Measurements from ENCODE around the gene SLC29A4. TPM values are rescaled to one million over a fixed set of nuclear protein-coding genes. Genes with fewer than 3 reads are reported as not detected.
"Not testable (repeated sequence)": the region's sequence is repeated elsewhere in the genome, so short reads cannot be mapped to it uniquely, and the experiment has no call there.

Gene SLC29A4
- polyA plus RNA-seq, 6 donors from 2014 or later = 0.12 to 0.19 (median 0.16) TPM; not detected in 3

- Mint-ChIP-seq H3K4me1 (no peaks in the 10 kb centered on the region), H3K36me3 (no peaks in the 10 kb centered on the region), H3K9me3 (no peaks in the 10 kb centered on the region), H3K27ac (no peak overlapping the region), H3K4me3 (no peak overlapping the region), H3K27me3 (peaks cover 8 to 10% (median 9%) of the 10 kb centered on the region in 3 donors)
- ATAC-seq (ENCODE audit: low read depth in 2 of 2) (no peak), DNase-seq (no peak)
These were observed 17.2 kb upstream of the SLC29A4 start for GRCh38 chr7:5265320-5266190.

- H3K4me1 Mint-ChIP-seq = no peaks in the 10 kb centered on the region
- no peaks in the 10 kb centered on the region for H3K36me3 Mint-ChIP-seq
- H3K27ac Mint-ChIP-seq = no peak overlapping the region
- peaks cover 9 to 14% (median 10%) of the 10 kb centered on the region in 3 donors for H3K27me3 Mint-ChIP-seq
- H3K9me3 Mint-ChIP-seq = no peaks in the 10 kb centered on the region
- DNase-seq (no peak), ATAC-seq (ENCODE audit: low read depth in 2 of 2) (no peak)
- H3K4me3 Mint-ChIP-seq = no peak overlapping the region
These were observed 16.3 kb upstream of the SLC29A4 start for GRCh38 chr7:5266191-5267028.

- H3K4me3 Mint-ChIP-seq; DNase-seq; H3K36me3 Mint-ChIP-seq; H3K9me3 Mint-ChIP-seq; H3K4me1 Mint-ChIP-seq; ATAC-seq (ENCODE audit: low read depth in 2 of 2): not testable (repeated sequence)
- peak overlapping the region in 1 of 6 donors; percentile 32 for H3K27ac Mint-ChIP-seq
- peaks cover 9 to 14% (median 10%) of the 10 kb centered on the region in 3 donors for H3K27me3 Mint-ChIP-seq
These were observed 14.9 kb upstream of the SLC29A4 start for GRCh38 chr7:5267829-5268228.

GRCh38 chr7:5269992-5270657 lies 12.6 kb upstream of the SLC29A4 start:
- not testable (repeated sequence) for H3K27ac Mint-ChIP-seq

GRCh38 chr7:5270788-5271187 lies 12.0 kb upstream of the SLC29A4 start:
- no peak overlapping the region for H3K4me3 Mint-ChIP-seq
- no peak for ATAC-seq (ENCODE audit: low read depth in 2 of 2)
- no peaks in the 10 kb centered on the region for H3K36me3 Mint-ChIP-seq

More at GRCh38 chr7:5269992-5270657, 12.6 kb upstream of the SLC29A4 start:
- not testable (repeated sequence) for H3K4me1 Mint-ChIP-seq; H3K4me3 Mint-ChIP-seq; ATAC-seq (ENCODE audit: low read depth in 2 of 2); H3K36me3 Mint-ChIP-seq; DNase-seq; H3K9me3 Mint-ChIP-seq
- H3K27me3 Mint-ChIP-seq = peaks cover 10 to 23% (median 15%) of the 10 kb centered on the region in 3 donors

GRCh38 chr7:5273831-5274405 lies 8.8 kb upstream of the SLC29A4 start:
- not testable (repeated sequence) for H3K9me3 Mint-ChIP-seq; H3K4me1 Mint-ChIP-seq; ATAC-seq (ENCODE audit: low read depth in 2 of 2); DNase-seq; H3K27ac Mint-ChIP-seq; H3K36me3 Mint-ChIP-seq
- H3K4me3 Mint-ChIP-seq = peak overlapping the region in 1 of 8 donors; percentile 19
- H3K27me3 Mint-ChIP-seq = peaks cover 3 to 37% (median 8%) of the 10 kb centered on the region in 3 donors

More at GRCh38 chr7:5270788-5271187, 12.0 kb upstream of the SLC29A4 start:
- Mint-ChIP-seq H3K9me3 (no peaks in the 10 kb centered on the region), H3K27me3 (peaks cover 7 to 30% (median 12%) of the 10 kb centered on the region in 3 donors), H3K27ac (no peak overlapping the region), H3K4me1 (no peaks in the 10 kb centered on the region)
- no peak for DNase-seq

- H3K36me3 Mint-ChIP-seq = no peaks in the 10 kb centered on the region
- DNase-seq = no peak
- ATAC-seq (ENCODE audit: low read depth in 2 of 2) = no peak
- no peaks in the 10 kb centered on the region for H3K9me3 Mint-ChIP-seq
- H3K4me3 Mint-ChIP-seq = no peak overlapping the region
- no peaks in the 10 kb centered on the region for H3K4me1 Mint-ChIP-seq
- peak overlapping the region in 2 of 6 donors; percentile 17 to 43 for H3K27ac Mint-ChIP-seq
- H3K27me3 Mint-ChIP-seq = peaks cover 0 to 37% (median 8%) of the 10 kb centered on the region in 3 donors
These were observed 8.3 kb upstream of the SLC29A4 start for GRCh38 chr7:5274441-5274840.

- H3K36me3 Mint-ChIP-seq; H3K9me3 Mint-ChIP-seq; H3K4me1 Mint-ChIP-seq; DNase-seq; ATAC-seq (ENCODE audit: low read depth in 2 of 2); H3K27ac Mint-ChIP-seq: not testable (repeated sequence)
- Mint-ChIP-seq H3K27me3 (peaks cover 0 to 38% (median 8%) of the 10 kb centered on the region in 3 donors), H3K4me3 (peak overlapping the region in 1 of 8 donors; percentile 35)
These were observed 7.7 kb upstream of the SLC29A4 start for GRCh38 chr7:5274985-5275431.

- not testable (repeated sequence) for H3K36me3 Mint-ChIP-seq; DNase-seq; H3K9me3 Mint-ChIP-seq; H3K27ac Mint-ChIP-seq; H3K4me1 Mint-ChIP-seq; ATAC-seq (ENCODE audit: low read depth in 2 of 2); H3K4me3 Mint-ChIP-seq
- peaks cover 0 to 35% (median 8%) of the 10 kb centered on the region in 3 donors for H3K27me3 Mint-ChIP-seq
These were observed 7.2 kb upstream of the SLC29A4 start for GRCh38 chr7:5275510-5275909.

GRCh38 chr7:5276123-5276522 lies 6.6 kb upstream of the SLC29A4 start:
- DNase-seq; H3K36me3 Mint-ChIP-seq; H3K4me3 Mint-ChIP-seq; ATAC-seq (ENCODE audit: low read depth in 2 of 2); H3K4me1 Mint-ChIP-seq; H3K27ac Mint-ChIP-seq; H3K9me3 Mint-ChIP-seq: not testable (repeated sequence)
- peaks cover 0 to 35% (median 8%) of the 10 kb centered on the region in 3 donors for H3K27me3 Mint-ChIP-seq

GRCh38 chr7:5276611-5277010 lies 6.1 kb upstream of the SLC29A4 start:
- ATAC-seq (ENCODE audit: low read depth in 2 of 2) = no peak
- Mint-ChIP-seq H3K4me1 (no peaks in the 10 kb centered on the region), H3K27me3 (peaks cover 0 to 40% (median 8%) of the 10 kb centered on the region in 3 donors)

GRCh38 chr7:5278766-5279165 lies 4.0 kb upstream of the SLC29A4 start:
- peak overlapping the region in 1 of 6 donors; percentile 63 for H3K27ac Mint-ChIP-seq

More at GRCh38 chr7:5276611-5277010, 6.1 kb upstream of the SLC29A4 start:
- DNase-seq = no peak
- H3K4me3 Mint-ChIP-seq = no peak overlapping the region
- H3K9me3 Mint-ChIP-seq = peaks cover 0 to 2% (median 0%) of the 10 kb centered on the region in 7 donors
- no peak overlapping the region for H3K27ac Mint-ChIP-seq
- no peaks in the 10 kb centered on the region for H3K36me3 Mint-ChIP-seq

More at GRCh38 chr7:5278766-5279165, 4.0 kb upstream of the SLC29A4 start:
- ATAC-seq (ENCODE audit: low read depth in 2 of 2) = no peak
- peaks cover 0 to 2% (median 0%) of the 10 kb centered on the region in 7 donors for H3K9me3 Mint-ChIP-seq
- H3K36me3 Mint-ChIP-seq = no peaks in the 10 kb centered on the region
- DNase-seq = no peak
- H3K4me1 Mint-ChIP-seq = no peaks in the 10 kb centered on the region
- H3K27me3 Mint-ChIP-seq = peaks cover 0 to 43% (median 8%) of the 10 kb centered on the region in 3 donors
- H3K4me3 Mint-ChIP-seq = no peak overlapping the region
